HG03521 (cell line): Measurements from ENCODE around the gene HIVEP3.

Source experiments
- ATAC-seq: cut with Tn5 transposase; IDR thresholded peaks from one replicate; pipeline ENCODE4 v1.9.1; 2021; ENCODE audit warnings: mild to moderate bottlenecking, moderate library complexity; ENCODE audit not compliant: unreplicated experiment

HIVEP3 gene

DNA sequence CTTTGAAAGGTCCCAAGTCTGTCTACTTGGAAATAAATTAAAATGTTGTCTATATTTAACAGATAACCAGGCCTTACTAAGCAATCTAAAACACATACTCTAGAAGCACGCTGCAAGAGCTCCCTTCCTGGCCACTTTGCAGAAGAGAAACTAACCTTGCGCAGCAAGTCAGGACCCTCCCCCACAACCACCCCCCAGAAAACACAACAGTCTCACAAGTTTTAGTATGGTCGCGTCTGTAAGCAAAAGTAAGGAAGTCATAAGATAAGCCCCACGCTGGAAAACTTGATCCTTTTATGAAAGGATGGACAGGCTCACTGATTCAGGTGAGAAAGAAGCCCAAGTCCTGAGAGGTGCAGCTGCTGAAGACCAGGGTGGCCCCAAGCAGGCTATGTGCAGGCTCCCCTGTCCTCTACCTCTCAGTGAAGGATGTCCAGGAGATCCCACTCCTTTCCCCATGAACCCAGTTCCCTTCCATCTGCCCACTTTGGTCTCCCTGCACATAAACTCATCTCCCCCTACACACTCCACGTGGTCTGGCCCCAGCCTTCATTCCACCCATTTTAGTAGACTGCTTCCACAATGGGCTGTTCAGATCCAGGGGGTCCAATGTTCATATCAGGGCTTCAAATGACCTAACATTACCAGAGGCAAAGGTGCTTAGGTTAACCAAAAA, 23.8 kb downstream of the HIVEP3 start:
- no peak for ATAC-seq

DNA sequence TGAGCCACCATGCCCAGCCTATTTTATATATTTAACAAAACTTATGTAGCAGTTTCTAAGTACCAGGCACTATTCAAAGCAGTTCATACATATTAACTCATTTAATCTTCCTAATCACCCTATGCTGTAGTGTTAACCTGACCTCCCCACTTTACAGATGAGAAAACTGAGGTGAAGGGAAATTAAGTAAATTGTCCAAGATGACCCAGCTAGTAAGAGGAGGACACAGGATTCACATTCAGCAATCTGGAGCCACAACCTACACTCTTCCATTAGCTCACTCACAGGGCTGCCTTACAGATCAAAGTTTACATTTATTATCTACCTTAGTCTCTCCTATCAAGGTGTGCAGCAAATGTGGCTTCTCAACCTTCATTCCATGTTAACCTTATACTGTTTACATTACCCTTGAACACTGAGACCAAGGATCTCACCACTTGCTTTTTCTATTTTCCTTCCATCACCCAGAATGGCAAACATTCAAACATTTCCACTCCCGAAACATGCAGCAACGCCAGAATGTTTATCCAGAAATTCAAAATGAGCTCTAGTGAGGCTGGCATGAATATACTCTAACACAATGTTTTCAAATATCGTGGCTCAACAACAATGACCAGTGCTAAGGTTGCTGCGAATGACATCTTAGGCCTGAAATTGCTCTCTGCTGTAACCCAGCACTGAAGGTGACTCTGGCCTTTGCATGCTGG, 24.5 kb downstream of the HIVEP3 start:
- no peak for ATAC-seq

- no peak for ATAC-seq
Measured at GRCh38 chr1:41892301-41892781, 26.4 kb downstream of the HIVEP3 start.

GRCh38 chr1:41891199-41891896, 27.4 kb downstream of the HIVEP3 start:
- peak; percentile 80 for ATAC-seq

- ATAC-seq, result no peak
Measured at GRCh38 chr1:41890825-41891198, 27.9 kb downstream of the HIVEP3 start.

DNA sequence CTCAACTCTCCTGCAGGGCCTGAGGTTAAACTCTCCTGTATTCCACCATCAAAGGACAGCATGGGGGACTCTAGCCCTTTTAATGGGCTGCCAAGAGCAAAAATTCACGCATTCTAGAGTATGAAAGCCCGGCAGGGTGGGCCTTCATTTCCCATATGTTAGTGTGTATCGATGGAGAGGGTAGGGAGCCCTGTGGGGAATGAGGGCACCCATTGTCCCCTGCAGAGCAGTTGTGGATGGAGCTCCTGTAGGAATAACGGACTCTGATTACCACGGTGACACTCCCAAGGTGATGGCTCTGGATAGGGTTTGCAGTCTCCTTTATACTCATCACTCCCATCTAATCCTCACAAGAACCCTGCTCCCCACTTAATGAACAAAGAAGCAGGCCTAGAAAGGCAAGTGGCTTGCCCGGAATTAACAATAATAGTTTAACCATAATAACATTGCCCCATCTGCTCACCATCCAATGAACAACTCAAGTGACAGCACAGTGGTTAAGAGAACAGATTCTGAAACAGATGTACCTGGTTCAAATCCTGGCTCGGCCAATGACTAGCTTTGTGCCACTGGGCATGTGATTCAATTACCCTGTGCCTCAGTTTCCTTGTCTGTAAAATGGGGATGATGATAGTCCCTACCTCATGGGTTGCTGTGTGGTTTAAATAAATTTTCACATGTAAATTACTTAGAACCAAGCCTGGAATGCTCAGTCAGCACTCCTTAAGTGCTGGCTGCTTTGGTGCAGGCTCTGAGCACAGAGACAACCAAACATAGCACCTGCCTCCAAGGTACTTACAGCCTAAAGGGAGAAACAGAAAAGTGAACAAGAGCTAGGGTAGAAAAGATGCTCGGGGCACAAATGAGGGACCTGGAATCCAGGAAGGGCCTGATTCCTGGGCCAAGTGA, 29.0 kb downstream of the HIVEP3 start:
- ATAC-seq, result no peak

DNA sequence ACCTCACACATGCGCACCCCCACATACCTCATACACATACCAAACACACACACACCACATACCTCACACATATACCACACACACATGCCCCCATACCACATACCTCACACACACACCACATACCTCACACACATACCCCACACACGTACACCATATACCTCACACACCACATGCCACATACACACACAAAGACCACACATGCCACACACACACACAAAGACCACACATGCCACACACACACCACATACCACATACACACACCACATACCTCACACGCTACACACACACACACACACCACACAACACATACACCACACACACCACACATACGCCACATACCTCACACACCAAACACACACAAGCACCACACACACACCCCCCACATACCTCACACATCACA, 30.0 kb downstream of the HIVEP3 start:
- ATAC-seq, result no peak

DNA sequence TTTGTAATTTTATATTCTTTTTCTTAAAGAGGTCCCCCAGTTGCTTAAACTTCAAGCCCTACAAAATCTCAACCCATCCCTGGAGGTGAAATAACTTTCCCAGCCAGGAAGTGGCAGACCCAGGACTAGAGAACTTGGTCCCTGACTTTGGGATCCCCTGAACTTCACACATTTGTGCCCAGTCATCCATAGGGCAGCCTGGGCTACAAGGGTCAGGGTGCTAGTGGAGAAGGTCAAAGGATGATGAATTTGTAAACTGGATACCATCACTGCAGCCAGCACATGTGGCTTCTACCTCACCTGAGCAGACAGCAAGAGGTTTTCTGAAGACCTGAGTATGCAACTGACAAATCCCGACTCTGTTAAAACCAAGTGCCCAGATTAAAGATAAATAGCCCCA, 31.4 kb downstream of the HIVEP3 start:
- no peak for ATAC-seq

DNA sequence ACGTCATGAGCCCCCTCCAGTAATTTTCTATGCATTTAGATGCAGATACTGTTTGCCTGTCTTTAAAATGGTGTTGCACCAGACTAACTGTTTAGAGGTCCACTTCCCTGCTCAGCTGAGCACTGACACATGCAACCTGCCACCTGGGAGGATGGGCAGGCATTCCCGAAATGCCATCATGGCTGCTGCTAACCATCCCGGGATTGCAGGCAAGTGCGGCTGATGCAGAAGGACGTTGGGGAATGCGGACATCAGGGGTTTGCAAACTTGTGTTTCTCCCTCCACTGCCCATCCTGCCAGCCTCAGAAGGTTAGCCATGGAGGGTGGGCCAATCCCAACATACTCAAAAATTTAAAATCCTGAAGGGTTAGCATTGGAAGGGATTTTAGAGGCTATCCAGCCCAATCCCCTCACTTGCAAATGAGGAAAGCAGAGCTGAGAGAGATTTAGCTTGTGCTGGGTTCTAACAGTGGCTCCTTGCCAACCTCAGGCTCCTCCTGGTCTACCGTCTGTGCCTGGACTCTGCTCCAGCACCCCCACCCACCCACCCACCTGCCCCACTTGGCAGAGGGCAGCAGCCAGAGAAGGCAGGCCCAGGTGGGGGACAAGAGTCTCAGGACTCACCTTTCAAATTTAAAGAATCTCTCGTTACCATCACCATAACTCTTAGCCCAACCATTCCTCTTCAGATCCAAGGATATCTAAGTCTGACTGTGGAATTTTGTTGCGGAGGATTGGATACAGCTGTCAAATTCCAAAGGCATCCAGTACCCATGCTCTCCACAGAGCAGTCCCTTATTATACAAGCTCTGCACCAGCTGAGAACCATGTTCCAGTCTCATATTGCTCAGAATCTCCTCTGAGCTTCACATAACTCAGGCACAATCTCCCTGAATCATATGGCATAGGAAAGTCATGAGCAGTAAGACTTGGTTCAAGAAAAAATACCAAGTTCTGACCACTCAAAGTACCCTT, 34.2 kb downstream of the HIVEP3 start:
- ATAC-seq, result no peak

- ATAC-seq, result no peak
Measured at GRCh38 chr1:41883507-41883906, 35.2 kb downstream of the HIVEP3 start.

DNA sequence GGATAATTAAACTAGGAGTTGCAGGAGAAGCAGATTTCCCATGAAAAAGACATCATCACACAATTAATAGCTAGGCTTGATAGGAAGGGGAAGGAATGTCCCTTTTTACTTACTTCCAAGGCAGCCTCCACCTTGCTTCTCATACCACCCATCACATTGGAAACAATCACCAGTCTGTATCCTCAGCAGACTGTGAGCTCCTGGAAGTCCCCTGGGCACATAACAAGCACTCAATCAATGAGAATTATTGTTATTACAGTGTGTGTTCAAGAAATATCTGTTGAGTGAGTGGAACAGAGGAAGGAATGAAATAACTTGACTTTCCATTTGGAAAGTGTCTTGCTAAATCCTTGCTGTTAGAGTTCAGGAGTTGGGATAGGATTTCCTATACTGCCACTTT, 36.2 kb downstream of the HIVEP3 start:
- no peak for ATAC-seq

GRCh38 chr1:41882068-41882477, 36.6 kb downstream of the HIVEP3 start:
- no peak for ATAC-seq

GRCh38 chr1:41880950-41881885, 37.5 kb downstream of the HIVEP3 start:
- ATAC-seq, result no peak

GRCh38 chr1:41880261-41880660, 38.5 kb downstream of the HIVEP3 start:
- no peak for ATAC-seq

- ATAC-seq, result no peak
Measured at GRCh38 chr1:41879617-41880016, 39.1 kb downstream of the HIVEP3 start.

DNA sequence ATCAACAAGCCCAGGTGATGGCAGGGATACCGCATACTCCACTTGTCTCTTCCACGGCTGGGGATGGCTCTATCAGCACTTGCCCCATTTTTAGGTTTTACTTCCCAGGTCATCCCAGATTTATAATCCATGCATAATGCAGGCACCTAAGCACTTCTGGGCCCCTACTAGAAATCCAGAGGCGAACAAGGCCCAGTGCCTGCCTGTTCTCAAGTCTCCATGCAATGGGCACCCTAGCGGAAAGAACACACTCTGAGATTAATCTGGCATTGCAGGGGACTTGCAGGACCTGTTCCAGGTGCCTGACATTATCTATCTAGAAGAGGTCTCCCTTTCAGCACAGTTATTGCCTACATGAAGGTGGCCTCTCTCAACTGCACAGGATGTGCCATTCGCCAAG, 39.8 kb downstream of the HIVEP3 start:
- ATAC-seq, result no peak

DNA sequence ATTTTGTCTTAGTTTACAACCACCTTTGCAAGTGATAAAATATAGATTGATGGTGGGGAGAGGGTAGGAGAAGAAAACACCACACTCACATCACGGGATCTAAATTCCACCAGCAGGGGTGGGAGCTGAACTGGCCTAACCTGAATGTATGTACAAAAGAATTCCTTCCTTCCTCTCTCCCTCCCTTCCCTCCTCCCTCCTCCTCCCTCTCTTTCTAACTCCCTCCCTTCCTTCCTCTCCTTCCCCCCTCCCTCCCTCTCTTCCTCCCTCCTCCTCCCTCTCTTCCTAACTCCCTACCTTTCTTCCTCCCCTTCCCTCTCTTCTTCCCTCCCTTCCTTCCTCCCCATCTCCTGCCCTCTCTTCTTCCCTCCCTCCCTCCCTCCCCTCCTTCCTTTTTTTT, 40.2 kb downstream of the HIVEP3 start:
- ATAC-seq, result no peak

- no peak for ATAC-seq
Measured at GRCh38 chr1:41876576-41877445, 41.9 kb downstream of the HIVEP3 start.
